Kidney (tissue), 14 donors: ENCODE results near the gene ECE1. TPM values are rescaled to one million over a fixed set of nuclear protein-coding genes. Genes with fewer than 3 reads are reported as not detected.
A peak's percentile ranks its signal among the peaks of the same experiment; 100 is the strongest.

Experiments
- DNase-seq, 5 donors: peaks; one replicate each; pipeline ENCODE4 v3.0.0-alpha.2; 2013 to 2020
- FAIRE-seq: peaks from 2 replicates; lab custom pipeline; 2012; peaks lifted over from hg19 to GRCh38; lab: Jason Lieb, UNC
- H3K27ac ChIP-seq, 2 donors: one replicate each; pipeline ENCODE4 v1.7.0; 2013; ENCODE audit warnings: low read depth in 2 of 2, low read length in 2 of 2, inconsistent platforms in 1 of 2
- H3K27me3 ChIP-seq: one replicate; pipeline ENCODE4 v1.7.1; 2013; ENCODE audit warnings: low read length, inconsistent platforms; ENCODE audit not compliant: control insufficient read depth, insufficient read depth
- H3K36me3 ChIP-seq, 3 donors: one replicate each; pipeline versions ENCODE4 v1.7.0 to v1.7.1; 2013; ENCODE audit warnings: low read length in 3 of 3, control low read depth in 1 of 3, inconsistent platforms in 1 of 3; ENCODE audit not compliant: insufficient read depth in 3 of 3, control insufficient read depth in 2 of 3
- H3K4me1 ChIP-seq, 3 donors: one replicate each; pipeline versions ENCODE4 v1.7.0 to v1.7.1; 2013; ENCODE audit warnings: low read length in 3 of 3, inconsistent platforms in 1 of 3, low read depth in 1 of 3; ENCODE audit not compliant: control insufficient read depth in 2 of 3, insufficient read depth in 2 of 3
- H3K4me3 ChIP-seq, 3 donors: one replicate each; pipeline versions ENCODE4 v1.7.0 to v1.8.1; 2013; ENCODE audit warnings: low read length in 3 of 3, control low read depth in 1 of 3, inconsistent platforms in 1 of 3
- H3K9ac ChIP-seq, 3 donors: one replicate each; pipeline versions ENCODE4 v1.7.0 to v1.7.1; 2013; ENCODE audit warnings: low read length in 3 of 3, control low read depth in 1 of 3, inconsistent platforms in 1 of 3
- H3K9me3 ChIP-seq, 3 donors: one replicate each; pipeline versions ENCODE4 v1.7.0 to v1.7.1; 2013; ENCODE audit warnings: low read length in 3 of 3, control low read depth in 1 of 3, inconsistent platforms in 1 of 3; ENCODE audit not compliant: control insufficient read depth in 2 of 3, insufficient read depth in 1 of 3
- CTCF ChIP-seq: IDR thresholded peaks from 3 replicates; pipeline ENCODE4 v1.5.1; 2012; ENCODE audit warnings: mild to moderate bottlenecking, moderate library complexity, borderline replicate concordance; ENCODE audit not compliant: insufficient read depth; ENCODE audit errors: extremely low read depth
- intact Hi-C: fragments of 100-400 bp; cut with DNase I; formaldehyde crosslinking; loops from one replicate; pipeline ENCODE4 v1.11.1; 2022
- polyA plus RNA-seq: library from polyadenylated mRNA; stranded (reverse); fragments of 350-450 nt; fragmentation: Illumina TruSeq; extraction: RNeasy Lipid Tissue Mini Kit (QIAGEN cat#74804); gene quantifications from one replicate; pipeline ENCODE4 v1.2.3, GENCODE V29; 2014; ENCODE audit warnings: low read depth, low replicate concordance; ENCODE audit not compliant: insufficient read depth
- total RNA-seq: library from RNA; stranded (reverse); fragmentation: NEBNext Ultra II Directional; extraction: Animal tissue kit (Norgen Biotek cat#: 25700); gene quantifications from one replicate; pipeline ENCODE4 v1.2.1, GENCODE V29; 2021
- donor health status: control.
- donor health status: control.
- donor health status: control.
- donor health status: control.
- donor health status: control.
- donor health status: DM: yes; HTN: yes; CAD: no.
- donor health status: Normal renal cell carcinoma (clear cell type).

ECE1 gene
- total and polyA plus RNA-seq, 2 donors from 2014 or later = 30.8 to 128 TPM

- no peaks in the 10 kb centered on the region for H3K36me3 ChIP-seq
- DNase-seq = peak in 4 of 5 donors; percentile 94 to 95 (median 94)
- intact Hi-C loops = no loop called here
- no peak overlapping the region for H3K4me3 ChIP-seq
- H3K4me1 ChIP-seq = peaks cover 9 to 84% (median 71%) of the 10 kb centered on the region in 3 donors
- no peaks in the 10 kb centered on the region for H3K27me3 ChIP-seq
- no peak for TF ChIP-seq CTCF
- H3K9me3 ChIP-seq = no peaks in the 10 kb centered on the region
- FAIRE-seq = no peak
- H3K27ac ChIP-seq = peak overlapping the region; percentile 86
- peak overlapping the region in 1 of 3 donors; percentile 57 for H3K9ac ChIP-seq
Measured at GRCh38 chr1:21338573-21339355, 48.5 kb upstream of the ECE1 start.

- Histone ChIP-seq H3K27ac (peak overlapping the region; percentile 86), H3K9ac (peak overlapping the region in 1 of 3 donors; percentile 62), H3K4me3 (no peak overlapping the region), H3K4me1 (peaks cover 9 to 78% (median 67%) of the 10 kb centered on the region in 3 donors), H3K9me3 (no peaks in the 10 kb centered on the region), H3K27me3 (no peaks in the 10 kb centered on the region), H3K36me3 (no peaks in the 10 kb centered on the region)
- no peak for TF ChIP-seq CTCF
- intact Hi-C loops = no loop called here
- FAIRE-seq (no peak), DNase-seq (peak in 4 of 5 donors; percentile 65 to 97 (median 78))
Measured at GRCh38 chr1:21337928-21338572, 47.8 kb upstream of the ECE1 start.

GRCh38 chr1:21337454-21337927 is 47.2 kb upstream of the ECE1 start:
- peak overlapping the region; percentile 86 for H3K27ac ChIP-seq
- no peaks in the 10 kb centered on the region for H3K36me3 ChIP-seq
- H3K4me1 ChIP-seq = peaks cover 9 to 73% (median 66%) of the 10 kb centered on the region in 3 donors
- H3K9me3 ChIP-seq = no peaks in the 10 kb centered on the region
- intact Hi-C loops = no loop called here
- H3K9ac ChIP-seq = peak overlapping the region in 1 of 3 donors; percentile 62
- FAIRE-seq (no peak), DNase-seq (no peak)
- TF ChIP-seq CTCF = no peak
- H3K4me3 ChIP-seq = peak overlapping the region in 1 of 3 donors; percentile 5
- H3K27me3 ChIP-seq = no peaks in the 10 kb centered on the region
